GM21786 (cell line): ENCODE results near the gene FBXO11.
"Not testable (repeated sequence)": the region's sequence is repeated elsewhere in the genome, so short reads cannot be mapped to it uniquely, and the experiment has no call there.

ENCODE experiments used
- ATAC-seq: cut with Tn5 transposase; IDR thresholded peaks from one replicate; pipeline ENCODE4 v1.9.1; 2021; ENCODE audit not compliant: unreplicated experiment

The FBXO11 gene

DNA sequence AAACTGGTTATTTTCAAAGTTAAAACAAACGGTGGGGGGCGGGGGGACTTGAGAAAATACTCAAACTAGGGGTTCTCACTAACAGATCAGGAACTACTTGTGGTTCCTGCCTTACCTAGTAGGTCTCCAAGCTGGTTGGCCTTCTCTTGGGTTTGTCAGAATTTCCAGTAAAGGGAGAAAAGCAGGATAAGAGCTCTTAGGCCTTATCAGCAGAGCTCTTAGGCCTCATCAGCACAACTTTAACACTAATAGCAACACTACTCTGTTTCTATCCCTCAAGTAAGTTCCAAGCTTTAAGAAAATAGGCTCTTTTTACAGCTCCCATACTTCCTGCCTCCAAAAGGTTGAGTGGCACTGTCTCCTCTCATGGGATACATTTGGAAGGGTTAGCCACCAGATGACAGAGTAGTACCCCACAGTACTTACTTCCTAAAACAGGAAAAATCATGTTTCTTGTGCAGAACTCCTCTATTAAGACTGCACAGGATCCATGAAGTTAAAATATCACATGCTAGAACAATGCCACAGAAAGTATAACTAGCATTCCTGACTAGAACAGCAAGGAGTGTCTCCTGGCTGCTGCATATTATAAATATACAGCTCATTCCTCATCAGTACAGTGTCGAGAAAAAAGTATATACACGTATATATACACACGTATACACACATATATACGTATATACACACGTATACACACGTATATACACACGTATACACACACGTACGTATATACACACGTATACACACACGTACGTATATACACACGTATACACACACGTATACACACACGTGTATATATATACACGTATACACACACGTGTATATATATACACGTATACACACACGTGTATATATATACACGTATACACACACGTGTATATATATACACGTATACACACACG, 6.1 kb downstream of the FBXO11 start:
- ATAC-seq = no peak

DNA sequence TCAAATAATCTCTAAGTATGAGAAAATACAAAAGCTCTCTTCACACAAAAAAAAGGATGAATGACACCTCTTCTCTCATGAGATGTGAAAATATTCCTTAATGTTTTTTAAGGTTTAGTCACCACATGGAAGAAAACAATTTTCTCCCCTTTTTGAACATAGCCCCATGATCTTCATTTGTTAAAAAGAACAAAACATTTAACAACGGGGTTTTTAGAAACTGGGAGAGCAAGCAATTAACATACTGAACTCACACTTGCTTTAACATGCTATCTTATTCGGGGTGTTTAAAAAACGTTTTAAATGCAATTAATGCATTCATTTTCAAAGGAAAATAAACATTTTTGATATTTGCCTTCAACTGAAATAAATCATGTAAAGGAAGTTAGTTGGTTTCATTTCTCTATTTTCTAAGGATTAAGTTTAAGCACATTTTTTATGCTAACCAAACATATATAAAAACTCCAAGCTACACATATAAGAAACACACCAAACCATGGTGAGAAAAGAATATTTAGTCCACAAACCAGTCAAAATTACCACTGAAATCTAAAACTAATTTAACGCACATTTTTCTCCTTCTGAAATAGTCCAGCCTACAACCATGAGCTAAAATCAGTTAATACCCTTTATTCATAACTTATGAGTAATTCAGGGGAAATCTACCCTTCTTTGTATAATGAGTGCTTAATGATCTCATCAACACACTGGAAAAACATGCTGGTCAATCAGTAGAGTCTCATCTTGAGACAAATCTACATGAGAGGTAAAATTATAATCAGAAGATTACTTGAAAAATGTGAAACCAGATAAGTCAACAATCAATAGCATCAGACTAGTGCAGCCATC, 8.2 kb downstream of the FBXO11 start:
- ATAC-seq = peak; percentile 55

DNA sequence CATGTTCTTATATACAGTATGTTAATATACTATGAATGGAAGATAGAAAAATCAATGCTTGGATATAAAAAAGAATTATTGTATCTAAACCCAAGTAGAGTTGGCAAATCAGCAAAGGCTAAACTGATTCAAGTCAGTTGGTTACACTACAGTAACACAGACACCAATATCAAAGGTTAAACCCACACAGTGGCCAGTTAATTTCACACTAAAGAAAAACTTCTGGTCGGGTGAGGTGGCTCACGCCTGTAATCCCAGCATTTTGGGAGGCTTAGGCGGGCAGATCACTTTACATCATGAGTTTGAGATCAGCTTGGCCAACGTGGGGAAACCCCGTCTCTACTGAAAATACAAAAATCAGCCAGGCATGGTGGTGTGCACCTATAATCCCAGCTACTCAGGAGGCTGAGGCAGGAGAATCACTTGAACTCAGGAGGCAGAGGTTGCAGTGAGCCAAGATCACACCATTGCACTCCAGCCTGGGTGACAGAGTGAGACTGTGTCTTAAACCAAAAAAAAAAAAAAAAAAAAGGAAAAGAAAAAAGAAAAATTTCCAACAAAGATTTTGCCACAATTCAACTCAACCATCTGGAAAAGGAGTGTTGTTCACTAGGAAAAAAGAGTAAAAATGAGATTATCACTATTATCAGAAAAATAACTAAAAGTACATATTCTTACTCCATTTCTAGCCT, 9.0 kb downstream of the FBXO11 start:
- not testable (repeated sequence) for ATAC-seq

DNA sequence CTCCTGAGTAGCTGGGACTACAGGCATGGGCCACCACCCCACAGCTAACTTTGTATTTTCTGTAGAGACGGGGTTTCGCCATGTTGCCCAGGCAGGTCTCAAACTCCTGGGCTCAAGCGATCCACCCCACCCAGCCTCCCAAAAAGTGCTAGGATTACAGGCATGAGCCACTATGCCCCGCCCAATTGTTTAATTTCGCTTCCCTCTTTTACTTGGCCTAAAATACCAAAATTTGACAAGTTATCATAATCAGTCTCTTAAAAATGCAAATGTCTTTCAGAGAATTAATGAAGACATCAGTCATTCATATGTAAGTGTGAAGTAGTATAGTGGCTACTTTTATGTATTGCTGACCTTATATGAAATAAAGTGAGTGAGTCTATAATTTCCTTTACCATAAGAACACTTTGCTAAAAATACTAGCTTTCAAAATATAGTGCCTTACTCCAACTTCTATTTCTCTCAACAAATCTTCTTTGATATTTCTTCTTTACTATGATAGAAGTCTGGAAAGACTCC, 9.8 kb downstream of the FBXO11 start:
- no peak for ATAC-seq

DNA sequence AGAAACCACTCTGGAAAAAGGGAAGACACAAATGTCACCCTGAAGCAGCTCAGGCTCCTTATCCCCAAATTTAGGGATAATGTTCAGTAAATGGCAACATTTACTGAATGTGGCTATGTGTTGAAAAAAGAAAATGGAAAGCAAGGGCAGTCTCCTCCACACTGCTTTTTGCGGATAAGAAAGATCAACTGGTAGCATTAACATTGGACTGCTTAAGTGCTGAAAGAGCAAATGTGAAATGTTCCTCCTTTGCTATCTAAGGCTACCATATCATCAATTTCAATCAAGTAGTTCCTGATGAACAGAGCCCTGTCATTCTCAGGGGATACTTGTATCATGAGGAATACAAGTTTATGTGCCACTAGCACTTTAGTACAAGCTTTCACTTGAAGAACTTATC, 12.5 kb downstream of the FBXO11 start:
- ATAC-seq = no peak

DNA sequence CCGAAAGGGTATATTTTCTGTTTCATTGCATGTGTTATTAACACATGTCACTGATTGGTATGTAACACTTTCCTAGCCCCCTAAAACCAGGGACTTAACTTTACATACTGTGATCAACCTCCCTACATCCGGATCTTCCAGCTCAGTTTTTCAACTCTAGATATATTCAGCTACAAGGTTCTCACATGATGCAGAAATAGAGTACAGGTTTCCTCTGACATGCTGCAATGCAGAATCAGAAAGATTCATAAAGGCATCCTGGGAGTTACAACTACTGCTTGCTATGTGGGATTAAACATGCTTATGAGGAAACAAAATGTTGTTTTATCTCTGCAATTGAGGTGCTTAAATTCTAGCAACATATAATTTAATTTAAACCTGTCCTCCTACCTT, 14.0 kb downstream of the FBXO11 start:
- no peak for ATAC-seq

DNA sequence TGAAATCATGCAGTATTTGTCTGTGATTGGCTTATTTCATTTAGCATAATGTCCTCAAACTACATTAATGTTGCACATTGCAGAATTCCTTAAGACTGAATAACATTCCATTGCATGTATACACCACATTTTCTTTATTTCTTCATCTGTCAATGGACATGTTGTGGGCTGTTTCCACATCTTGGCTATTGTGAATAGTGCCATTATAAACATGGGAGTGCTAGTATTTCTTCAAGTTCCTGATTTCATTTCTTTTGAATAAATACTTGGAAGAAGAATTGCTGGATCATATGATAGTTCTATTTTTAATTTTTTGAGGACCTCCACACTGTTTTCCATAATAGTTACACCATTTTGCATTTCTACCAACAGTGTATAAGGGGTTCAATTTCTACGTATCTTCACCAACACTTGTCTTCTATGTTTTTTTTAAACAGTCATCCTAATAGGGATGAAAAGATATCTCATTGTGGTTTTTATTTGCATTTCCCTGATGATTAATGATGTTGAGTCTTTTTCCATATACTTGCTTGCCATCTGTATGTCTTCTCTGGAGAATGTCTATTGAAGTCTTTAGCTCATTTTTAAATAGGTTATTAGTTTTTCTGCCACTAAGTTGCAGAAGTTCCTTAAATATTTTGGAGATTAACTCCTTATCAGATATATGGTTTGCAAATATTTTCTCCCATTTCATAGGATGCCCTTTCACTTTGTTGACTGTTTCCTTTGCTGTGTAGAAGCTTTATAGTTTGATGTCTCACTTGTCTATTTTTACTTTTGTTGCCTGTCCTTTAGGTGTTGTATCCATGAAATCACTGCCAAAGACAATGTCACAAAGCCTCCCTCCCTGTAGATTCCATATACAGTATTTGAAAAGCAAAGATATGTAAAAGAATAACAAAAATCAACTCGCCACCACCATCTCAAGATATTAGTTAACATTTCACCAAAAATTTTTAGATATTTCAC, 14.6 kb downstream of the FBXO11 start:
- ATAC-seq = no peak

DNA sequence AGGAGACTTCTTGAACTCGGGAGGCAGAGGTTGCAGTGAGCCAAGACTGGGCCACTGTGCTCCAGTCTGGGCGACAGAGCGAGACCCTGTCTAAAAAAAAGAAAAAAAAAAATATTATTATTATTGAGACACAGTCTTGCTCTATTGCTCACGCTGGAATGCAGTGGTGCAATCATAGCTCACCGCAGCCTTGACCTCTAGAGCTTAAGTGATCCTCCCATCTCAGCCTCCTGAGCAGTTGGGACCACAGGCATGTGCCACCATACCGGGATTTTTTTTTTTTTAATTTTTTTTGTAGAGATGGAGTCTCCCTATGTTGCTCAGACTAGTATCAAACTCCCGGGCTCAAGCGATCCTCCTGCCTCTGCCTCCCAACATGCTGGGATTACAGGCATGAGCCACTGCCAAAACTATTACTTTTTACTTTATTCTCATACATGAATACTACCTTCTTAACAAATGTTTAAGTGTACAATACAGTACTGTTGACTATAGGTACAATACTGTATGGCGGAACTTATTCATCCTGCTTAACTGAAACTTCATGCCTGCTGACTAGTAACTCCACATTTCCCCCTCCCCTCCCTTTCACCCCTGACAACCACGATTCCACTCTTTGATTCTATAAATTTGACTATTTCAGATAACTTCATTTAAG, 15.5 kb downstream of the FBXO11 start:
- no peak for ATAC-seq

DNA sequence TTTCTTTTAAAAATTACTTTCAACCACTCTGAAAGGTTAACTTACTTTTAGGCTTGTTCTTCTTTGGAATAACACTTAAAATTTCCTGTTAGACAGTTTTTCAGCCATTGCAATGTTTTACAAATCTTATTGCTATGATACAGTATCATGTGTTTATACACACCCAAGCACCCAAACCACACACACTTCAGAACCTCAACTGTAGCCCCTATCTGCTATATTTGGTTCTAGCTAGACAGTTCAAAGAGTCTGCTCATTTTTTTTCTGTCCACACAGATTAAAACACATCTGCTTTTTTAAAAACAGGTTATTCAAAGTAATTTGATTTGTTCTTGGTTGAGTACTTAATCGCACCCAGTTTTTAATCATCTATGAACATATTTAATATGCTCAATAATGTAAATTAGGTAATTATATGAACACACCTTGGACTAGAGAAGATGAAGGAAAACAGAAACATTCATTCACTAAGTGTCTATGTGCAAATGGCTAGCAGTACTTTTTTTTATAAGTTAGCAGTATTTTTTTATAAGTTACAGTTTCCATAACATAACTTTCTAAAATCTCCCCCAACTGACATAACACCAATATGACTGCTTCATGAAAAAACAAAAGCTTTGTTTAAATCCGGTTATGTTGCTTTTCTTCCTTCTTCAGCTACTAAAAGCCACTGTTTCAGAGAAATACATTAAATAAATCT, 17.6 kb downstream of the FBXO11 start:
- no peak for ATAC-seq

DNA sequence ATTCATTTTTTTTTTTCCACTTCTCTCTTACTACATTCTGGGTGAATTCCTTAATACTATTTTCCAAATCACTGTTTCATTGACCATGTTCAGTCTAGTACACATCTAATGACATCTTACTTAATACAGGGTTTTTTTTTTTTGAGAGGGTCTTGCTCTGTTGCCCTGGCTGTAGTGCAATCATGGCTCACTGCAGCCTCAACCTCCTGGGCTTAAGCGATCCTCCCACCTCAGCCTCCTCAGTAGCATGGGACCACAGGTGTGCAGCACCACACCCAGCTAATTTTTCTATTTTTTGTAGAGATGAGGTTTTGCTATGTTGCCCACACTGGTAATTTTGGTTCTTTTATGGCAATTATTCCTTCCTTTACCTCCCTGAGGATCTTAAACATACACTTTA, 29.4 kb downstream of the FBXO11 start:
- ATAC-seq = no peak

DNA sequence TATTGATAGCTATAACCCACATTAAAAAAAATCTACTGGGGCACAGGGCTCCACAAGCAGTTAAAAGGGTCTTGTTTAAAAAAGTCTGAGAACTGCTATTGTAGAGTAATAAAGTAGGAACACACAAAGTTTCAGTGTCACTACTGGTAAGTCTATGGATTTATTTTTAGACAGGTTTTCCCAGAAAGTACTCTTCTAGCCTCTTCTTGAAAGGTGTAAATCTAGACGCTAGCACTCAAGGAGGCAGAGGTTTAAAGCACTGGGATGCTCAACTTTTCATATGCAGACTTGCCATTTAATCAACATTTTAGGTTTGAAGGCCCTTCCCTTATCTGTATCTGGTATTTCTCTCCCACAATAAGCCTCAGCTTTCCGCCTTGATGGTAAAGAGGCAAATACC, 33.4 kb downstream of the FBXO11 start:
- ATAC-seq = no peak

DNA sequence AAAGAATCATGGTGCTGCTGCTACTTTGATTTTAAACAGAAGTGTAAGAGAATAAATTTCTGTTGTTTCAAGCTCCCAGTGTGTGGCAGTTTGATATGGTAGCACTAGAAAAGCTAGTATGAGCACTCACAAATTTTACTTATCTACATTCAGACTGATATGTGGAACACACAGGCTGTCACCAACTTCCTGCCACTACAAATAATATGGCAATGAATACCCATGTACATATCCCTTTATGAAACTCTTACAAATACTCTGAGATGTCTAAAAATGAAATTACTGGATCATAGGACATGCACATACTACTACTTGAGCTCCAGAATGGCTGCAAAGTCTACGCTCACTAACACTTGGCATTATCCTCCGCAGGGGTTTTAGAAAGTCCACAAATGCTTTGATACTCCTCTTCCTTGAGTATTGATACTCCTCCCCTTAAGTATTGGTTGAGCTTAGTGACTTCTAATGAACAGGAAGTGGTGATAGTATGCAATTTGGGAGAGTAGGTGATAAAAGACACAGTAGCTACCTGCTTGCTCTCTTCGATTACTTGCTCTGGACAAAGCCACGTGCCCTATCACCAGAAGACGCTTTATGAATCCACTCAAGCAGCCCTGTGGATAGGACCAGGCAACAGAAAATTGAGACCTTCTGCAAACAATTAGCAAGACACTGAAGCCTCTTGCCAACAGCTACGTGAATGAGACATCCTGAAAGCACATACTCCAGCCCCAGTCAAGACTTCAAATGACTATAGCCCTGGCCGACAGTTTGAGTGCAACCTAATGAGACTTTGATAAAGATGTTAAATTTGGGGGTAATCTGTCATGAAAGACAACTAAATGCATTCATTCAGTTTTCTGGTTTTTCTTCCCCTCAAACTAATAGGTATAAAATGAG, 35.4 kb downstream of the FBXO11 start:
- no peak for ATAC-seq

DNA sequence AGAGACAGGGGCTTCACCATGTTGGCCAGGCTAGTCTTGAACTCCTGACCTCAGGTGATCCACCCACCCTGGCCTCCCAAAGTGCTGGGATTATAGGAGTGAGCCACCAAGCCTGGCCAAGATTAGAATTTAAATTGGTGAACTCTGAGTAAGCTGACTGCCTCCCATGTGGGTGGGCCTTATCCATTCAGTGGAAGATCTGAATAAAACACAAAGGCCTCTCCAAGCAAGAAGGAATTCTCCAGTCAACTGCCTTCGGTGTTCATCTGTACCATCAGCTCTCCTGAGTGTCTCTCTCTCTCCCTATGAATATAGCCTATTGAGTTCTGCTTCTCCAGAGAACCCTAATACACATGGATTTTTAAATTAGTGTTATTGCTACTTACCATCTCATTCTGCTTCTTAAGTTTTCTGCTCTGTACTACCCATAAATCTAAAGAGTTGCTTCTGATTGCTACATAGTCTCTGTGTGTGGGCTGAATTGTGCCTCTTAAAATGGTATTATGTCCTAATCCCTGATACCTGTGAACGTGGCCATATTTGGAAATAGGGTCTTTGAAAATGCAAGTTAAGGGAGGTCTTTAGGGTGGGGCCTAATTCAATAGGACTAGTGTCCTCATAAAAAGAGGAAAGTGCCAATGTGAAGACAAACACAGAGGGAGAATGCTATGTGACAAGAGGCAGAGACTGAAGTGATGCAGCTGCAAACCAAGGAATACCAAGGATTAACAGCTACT, 36.3 kb downstream of the FBXO11 start:
- no peak for ATAC-seq

DNA sequence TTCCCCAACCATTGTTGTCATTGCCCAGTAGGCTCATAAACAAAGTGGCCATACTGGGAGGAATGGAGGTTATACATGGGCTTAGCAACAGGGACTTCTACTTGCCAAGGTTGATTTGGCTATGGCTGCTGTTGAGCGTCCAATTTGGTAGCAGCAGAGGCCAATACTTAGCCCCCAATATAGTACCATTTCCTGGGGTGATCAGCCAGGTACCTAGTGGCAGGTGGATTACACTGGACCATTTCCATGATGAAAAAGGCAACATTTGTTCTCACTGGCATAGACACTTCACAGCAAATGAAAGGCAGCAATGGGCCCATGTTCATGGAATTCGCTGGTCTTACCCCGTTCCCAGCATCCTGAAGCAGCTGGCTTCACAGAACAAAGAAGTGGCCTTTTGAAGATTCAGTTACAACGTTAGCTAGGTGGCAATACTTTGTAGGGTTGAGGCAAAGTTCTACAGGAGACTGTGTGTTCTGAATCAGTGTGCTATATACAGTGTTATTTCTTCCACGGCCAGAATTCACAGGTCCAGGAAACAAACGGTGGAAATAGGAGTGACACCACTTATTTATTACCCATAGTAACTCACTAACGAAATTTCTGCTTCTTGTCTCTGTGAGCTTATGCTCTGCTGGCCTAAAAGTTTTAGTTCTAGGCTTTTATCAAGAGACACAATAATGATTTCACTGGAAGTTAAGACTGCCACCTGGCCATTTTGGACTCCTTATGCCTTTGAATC, 37.5 kb downstream of the FBXO11 start:
- ATAC-seq = no peak

DNA sequence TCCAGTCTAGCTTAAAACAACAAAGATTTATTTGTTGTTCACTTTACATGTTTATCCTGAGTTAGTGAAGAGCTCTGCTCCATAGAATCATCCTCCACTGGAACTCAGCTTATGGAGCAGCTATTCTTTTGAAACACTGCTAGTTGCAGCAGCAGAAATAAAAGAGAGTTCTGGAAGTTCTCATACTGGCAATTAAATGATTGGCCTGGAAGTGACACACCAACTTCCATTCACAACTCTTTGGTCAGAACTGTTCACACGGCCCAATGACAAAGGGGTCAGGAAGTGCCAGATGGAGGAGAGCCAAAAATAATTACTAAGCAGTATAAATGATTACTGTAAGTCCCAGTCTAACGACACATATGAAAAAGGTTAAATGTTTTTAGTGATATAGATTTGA, 39.1 kb downstream of the FBXO11 start:
- ATAC-seq = no peak

DNA sequence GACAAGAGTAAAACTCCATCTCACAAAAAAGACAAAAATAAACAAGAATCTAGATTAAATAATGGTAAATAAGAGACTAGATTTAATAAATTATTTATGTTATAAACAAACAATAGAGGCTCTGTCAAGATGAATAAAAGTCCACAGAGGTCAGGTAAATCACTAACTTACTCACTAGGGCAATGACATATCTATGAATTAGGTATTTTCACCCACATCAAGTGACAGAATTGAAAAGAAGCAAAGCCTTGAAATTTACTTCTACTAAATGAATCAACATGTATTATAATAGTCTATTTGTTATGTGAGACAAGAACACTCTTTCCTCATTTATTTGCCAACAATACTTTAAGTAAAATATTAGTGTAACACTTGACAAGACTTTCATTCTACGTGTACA, 41.7 kb downstream of the FBXO11 start:
- ATAC-seq = no peak

DNA sequence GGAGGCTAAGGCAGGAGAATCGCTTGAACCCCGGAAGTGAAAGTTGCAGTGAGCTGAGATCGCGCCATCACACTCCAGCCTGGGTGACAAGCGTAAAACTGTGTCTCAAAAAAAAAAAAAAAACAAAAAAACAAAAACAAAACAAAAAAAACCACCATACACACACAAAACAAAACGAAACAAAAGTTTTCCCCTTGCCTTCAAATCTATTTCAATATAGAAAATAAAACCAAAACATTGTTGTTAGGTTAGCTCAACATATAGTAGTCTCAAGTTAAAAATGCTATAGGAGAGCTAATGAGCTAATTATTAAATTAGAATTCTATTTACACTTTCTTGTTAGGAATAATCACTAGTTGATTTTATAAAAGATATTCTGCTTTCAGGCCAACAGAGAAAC, 43.3 kb downstream of the FBXO11 start:
- ATAC-seq = no peak
